ENCODE results near the gene IL1A. TPM values are rescaled to one million over a fixed set of nuclear protein-coding genes. Genes with fewer than 3 reads are reported as not detected.
A peak's percentile ranks its signal among the peaks of the same experiment; 100 is the strongest.

The IL1A gene
- total RNA-seq, 4 donors from 2014 or later = 0.40 TPM; not detected in 3

- 70 to 78% methylated on average over 4 of the region's 4 CpGs for WGBS, 2 donors
- H3K9me3 ChIP-seq = no peaks in the 10 kb centered on the region
- peaks cover 23 to 33% of the 10 kb centered on the region in 2 donors for H3K4me1 ChIP-seq
- intact Hi-C loops (cut with DNase I) = no loop called here
- no peak overlapping the region for H3K4me3 ChIP-seq (replicated peaks in 1 of 3)
- H3K36me3 ChIP-seq = no peaks in the 10 kb centered on the region
- peak overlapping the region; percentile 83 to 98 (median 86) for H3K27ac ChIP-seq
- TF ChIP-seq POLR2A (IDR thresholded peaks at IDR 0.05) (no peak), CTCF (IDR thresholded peaks at IDR 0.05) (no peak)
- no peaks in the 10 kb centered on the region for H3K27me3 ChIP-seq
- DNase-seq = no peak
Observed at GRCh38 chr2:112733456-112733855, 50.8 kb downstream of the IL1A start.

GRCh38 chr2:112731479-112731878 lies 52.8 kb downstream of the IL1A start:
- Histone ChIP-seq H3K4me1 (peaks cover 23 to 47% of the 10 kb centered on the region in 2 donors), H3K27me3 (no peaks in the 10 kb centered on the region), H3K9me3 (no peaks in the 10 kb centered on the region), H3K36me3 (no peaks in the 10 kb centered on the region), H3K27ac (peak overlapping the region; percentile 82 to 90 (median 83)), H3K4me3 (replicated peaks in 1 of 3) (no peak overlapping the region)
- DNase-seq = no peak
- intact Hi-C loops (cut with DNase I) = no loop called here
- TF ChIP-seq POLR2A (IDR thresholded peaks at IDR 0.05) (no peak), CTCF (IDR thresholded peaks at IDR 0.05) (no peak)
- whole genome bisulfite sequencing, 2 donors = 59 to 65% methylated on average over 2 of the region's 2 CpGs

GRCh38 chr2:112730791-112731190 lies 53.5 kb downstream of the IL1A start:
- H3K27ac ChIP-seq = peak overlapping the region; percentile 82 to 90 (median 83)
- 86 to 87% methylated on average over 5 of the region's 5 CpGs for WGBS, 2 donors
- TF ChIP-seq POLR2A (IDR thresholded peaks at IDR 0.05) (no peak), CTCF (IDR thresholded peaks at IDR 0.05) (no peak)
- no peaks in the 10 kb centered on the region for H3K27me3 ChIP-seq
- H3K36me3 ChIP-seq = no peaks in the 10 kb centered on the region
- intact Hi-C loops (cut with DNase I) = no loop called here
- DNase-seq = no peak
- H3K4me1 ChIP-seq = peaks cover 23 to 48% of the 10 kb centered on the region in 2 donors
- H3K4me3 ChIP-seq (replicated peaks in 1 of 3) = no peak overlapping the region
- H3K9me3 ChIP-seq = no peaks in the 10 kb centered on the region

GRCh38 chr2:112730216-112730615 lies 54.1 kb downstream of the IL1A start:
- H3K4me3 ChIP-seq (replicated peaks in 1 of 3) = no peak overlapping the region
- H3K27me3 ChIP-seq = no peaks in the 10 kb centered on the region
- no peak for DNase-seq
- no peaks in the 10 kb centered on the region for H3K36me3 ChIP-seq
- WGBS, 2 donors = 78 to 88% methylated on average over 8 of the region's 8 CpGs
- H3K27ac ChIP-seq = peak overlapping the region in 1 of 3 donors; percentile 90
- no peaks in the 10 kb centered on the region for H3K9me3 ChIP-seq
- intact Hi-C loops (cut with DNase I) = no loop called here
- TF ChIP-seq CTCF (IDR thresholded peaks at IDR 0.05) (no peak), POLR2A (IDR thresholded peaks at IDR 0.05) (no peak)
- H3K4me1 ChIP-seq = peaks cover 23 to 48% of the 10 kb centered on the region in 2 donors

- Histone ChIP-seq H3K27me3 (no peaks in the 10 kb centered on the region), H3K9me3 (no peaks in the 10 kb centered on the region), H3K27ac (no peak overlapping the region), H3K4me1 (peaks cover 23 to 47% of the 10 kb centered on the region in 2 donors), H3K4me3 (replicated peaks in 1 of 3) (no peak overlapping the region), H3K36me3 (no peaks in the 10 kb centered on the region)
- peak; percentile 56 to 58 for DNase-seq
- WGBS, 2 donors = 46 to 49% methylated on average over 6 to 11 of the region's 11 CpGs
- no peak for TF ChIP-seq POLR2A (IDR thresholded peaks at IDR 0.05)
- no peak for TF ChIP-seq CTCF (IDR thresholded peaks at IDR 0.05)
- intact Hi-C loops (cut with DNase I) = loop anchor here (5.0 kb wide), 1 partner anchor 101 kb away; no protein-coding TSS in a partner anchor
Observed at GRCh38 chr2:112728378-112729175, 55.7 kb downstream of the IL1A start.
